HCT116 (cell line): ENCODE data around the gene AGPAT2.

Experiments used
- EZH2 ChIP-seq: fragments of 200-600 bp; sonication (generic); IDR thresholded peaks from 2 replicates; pipeline ENCODE4 v1.6.1; 2017; ENCODE audit warnings: antibody characterized with exemption, mixed run types
- TF ChIP-seq, protein P1 (sequence below): IDR thresholded peaks from 2 replicates; pipeline ENCODE4 v1.6.1; 2012
- TF ChIP-seq, protein P2 (sequence below), 3 experiments: fragments of 200-600 bp in 1 of 3; sonication (generic) in 1 of 3; IDR thresholded peaks in 2 of 3; conservative IDR thresholded peaks in 1 of 3; 2 replicates each; pipeline ENCODE4 v1.5.1; 2012 to 2017; ENCODE audit warnings: low read depth in 2 of 3, low read length in 2 of 3, antibody characterized with exemption in 1 of 3, borderline replicate concordance in 1 of 3, control low read depth in 1 of 3, mild to moderate bottlenecking in 1 of 3, mixed read lengths in 1 of 3, mixed run types in 1 of 3, moderate library complexity in 1 of 3; ENCODE audit not compliant: insufficient read depth in 1 of 3

DNA sequence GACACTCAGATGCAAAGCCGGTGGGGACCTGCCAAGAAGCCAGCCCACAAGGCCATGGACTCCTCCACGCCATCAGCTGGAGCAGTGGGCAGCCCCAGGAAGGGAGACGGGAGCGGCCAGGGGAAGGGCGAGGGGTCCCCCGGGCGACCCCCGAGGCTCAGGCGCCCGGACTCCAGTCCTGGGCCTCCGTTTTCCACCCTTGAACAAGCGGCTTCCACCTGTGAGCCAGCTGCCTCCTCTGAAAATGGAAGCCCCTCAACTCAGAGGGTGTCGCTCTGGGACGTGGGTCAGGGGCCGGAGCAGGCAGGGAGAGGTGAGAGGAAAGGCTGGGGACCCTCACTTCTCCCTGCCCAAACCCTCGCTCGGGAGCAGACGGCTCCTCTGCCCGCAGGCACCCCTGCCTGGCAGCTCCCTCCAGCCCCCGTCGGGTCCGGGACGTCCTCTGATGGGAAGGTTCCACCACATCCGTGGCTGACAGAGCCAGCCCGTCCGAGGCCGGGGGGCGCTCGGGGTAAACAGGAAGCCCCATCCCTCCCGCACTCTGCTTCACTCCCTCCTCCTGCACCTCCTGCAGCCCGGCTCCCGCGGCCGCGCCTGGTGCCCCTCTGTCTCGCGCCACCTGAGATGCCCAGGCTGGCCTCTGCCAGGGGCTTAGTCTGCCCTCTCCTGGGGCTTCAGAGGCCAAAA, 28.3 kb downstream of the AGPAT2 start:
- TF ChIP-seq, protein P1, sequence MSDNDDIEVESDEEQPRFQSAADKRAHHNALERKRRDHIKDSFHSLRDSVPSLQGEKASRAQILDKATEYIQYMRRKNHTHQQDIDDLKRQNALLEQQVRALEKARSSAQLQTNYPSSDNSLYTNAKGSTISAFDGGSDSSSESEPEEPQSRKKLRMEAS: no peak
- no peak for TF ChIP-seq EZH2
- TF ChIP-seq, protein P2, sequence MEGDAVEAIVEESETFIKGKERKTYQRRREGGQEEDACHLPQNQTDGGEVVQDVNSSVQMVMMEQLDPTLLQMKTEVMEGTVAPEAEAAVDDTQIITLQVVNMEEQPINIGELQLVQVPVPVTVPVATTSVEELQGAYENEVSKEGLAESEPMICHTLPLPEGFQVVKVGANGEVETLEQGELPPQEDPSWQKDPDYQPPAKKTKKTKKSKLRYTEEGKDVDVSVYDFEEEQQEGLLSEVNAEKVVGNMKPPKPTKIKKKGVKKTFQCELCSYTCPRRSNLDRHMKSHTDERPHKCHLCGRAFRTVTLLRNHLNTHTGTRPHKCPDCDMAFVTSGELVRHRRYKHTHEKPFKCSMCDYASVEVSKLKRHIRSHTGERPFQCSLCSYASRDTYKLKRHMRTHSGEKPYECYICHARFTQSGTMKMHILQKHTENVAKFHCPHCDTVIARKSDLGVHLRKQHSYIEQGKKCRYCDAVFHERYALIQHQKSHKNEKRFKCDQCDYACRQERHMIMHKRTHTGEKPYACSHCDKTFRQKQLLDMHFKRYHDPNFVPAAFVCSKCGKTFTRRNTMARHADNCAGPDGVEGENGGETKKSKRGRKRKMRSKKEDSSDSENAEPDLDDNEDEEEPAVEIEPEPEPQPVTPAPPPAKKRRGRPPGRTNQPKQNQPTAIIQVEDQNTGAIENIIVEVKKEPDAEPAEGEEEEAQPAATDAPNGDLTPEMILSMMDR (IDR thresholded peaks at IDR 0.05 in 2 of 3, conservative IDR thresholded peaks at IDR 0.05 in 1 of 3; ENCODE audit: borderline replicate concordance in 1 of 3, insufficient read depth in 1 of 3, low read depth in 2 of 3, low read length in 2 of 3): no peak
